Measurements from ENCODE around the gene ARF4. TPM values are rescaled to one million over a fixed set of nuclear protein-coding genes. Genes with fewer than 3 reads are reported as not detected.

The ARF4 gene
- total RNA-seq, 1 donor from 2014 or later, result 138 TPM

- no peaks in the 10 kb centered on the region for H3K9me3 ChIP-seq (ENCODE audit: low read depth)
- Mint-ChIP-seq H3K36me3 (peaks cover 28% of the 10 kb centered on the region), H3K27ac (peak overlapping the region; percentile 33), H3K4me3 (no peak overlapping the region), H3K9me3 (no peaks in the 10 kb centered on the region), H3K4me1 (no peaks in the 10 kb centered on the region), H3K27me3 (ENCODE audit: insufficient read depth, low read depth) (peaks cover 6% of the 10 kb centered on the region)
- H3K27me3 ChIP-seq, result no peaks in the 10 kb centered on the region
- peaks cover 17% of the 10 kb centered on the region for H3K36me3 ChIP-seq
- no peak for DNase-seq (ENCODE audit: low spot score)
- H3K4me1 ChIP-seq, result no peaks in the 10 kb centered on the region
- no peaks in the 10 kb centered on the region for H3F3A ChIP-seq (ENCODE audit: low read depth)
- peaks cover 9% of the 10 kb centered on the region for H4K20me1 ChIP-seq (ENCODE audit: low read depth)
- TF ChIP-seq EZH2 (IDR thresholded peaks at IDR 0.05), result no peak
- no peak for TF ChIP-seq EZH2phosphoT487 (IDR thresholded peaks at IDR 0.05)
- TF ChIP-seq CTCF (IDR thresholded peaks at IDR 0.05), result no peak
- no peak overlapping the region for H2AFZ ChIP-seq (replicated peaks)
- no peak overlapping the region for H3K4me3 ChIP-seq
- no peak overlapping the region for H3K9ac ChIP-seq
- H3K79me2 ChIP-seq (ENCODE audit: low read depth), result peaks cover 57% of the 10 kb centered on the region
- H3K4me2 ChIP-seq, result no peak overlapping the region
- H3K27ac ChIP-seq, result no peak overlapping the region
Observed at GRCh38 chr3:57577801-57578200, 19.3 kb downstream of the ARF4 start.

GRCh38 chr3:57575966-57576626 is 21.0 kb downstream of the ARF4 start:
- H3F3A ChIP-seq (ENCODE audit: low read depth), result no peaks in the 10 kb centered on the region
- no peak overlapping the region for H3K9ac ChIP-seq
- no peak overlapping the region for H2AFZ ChIP-seq (replicated peaks)
- Mint-ChIP-seq H3K9me3 (no peaks in the 10 kb centered on the region), H3K36me3 (peaks cover 30% of the 10 kb centered on the region), H3K27me3 (ENCODE audit: insufficient read depth, low read depth) (peaks cover 6% of the 10 kb centered on the region), H3K4me3 (no peak overlapping the region), H3K27ac (no peak overlapping the region), H3K4me1 (no peaks in the 10 kb centered on the region)
- peaks cover 8% of the 10 kb centered on the region for H4K20me1 ChIP-seq (ENCODE audit: low read depth)
- TF ChIP-seq EZH2 (IDR thresholded peaks at IDR 0.05) (no peak), EZH2phosphoT487 (IDR thresholded peaks at IDR 0.05) (no peak), CTCF (IDR thresholded peaks at IDR 0.05) (no peak)
- peaks cover 40% of the 10 kb centered on the region for H3K79me2 ChIP-seq (ENCODE audit: low read depth)
- no peaks in the 10 kb centered on the region for H3K4me1 ChIP-seq
- H3K9me3 ChIP-seq (ENCODE audit: low read depth), result no peaks in the 10 kb centered on the region
- no peaks in the 10 kb centered on the region for H3K27me3 ChIP-seq
- DNase-seq (ENCODE audit: low spot score), result no peak
- no peak overlapping the region for H3K27ac ChIP-seq
- no peak overlapping the region for H3K4me2 ChIP-seq
- H3K36me3 ChIP-seq, result peaks cover 17% of the 10 kb centered on the region
- no peak overlapping the region for H3K4me3 ChIP-seq

DNA sequence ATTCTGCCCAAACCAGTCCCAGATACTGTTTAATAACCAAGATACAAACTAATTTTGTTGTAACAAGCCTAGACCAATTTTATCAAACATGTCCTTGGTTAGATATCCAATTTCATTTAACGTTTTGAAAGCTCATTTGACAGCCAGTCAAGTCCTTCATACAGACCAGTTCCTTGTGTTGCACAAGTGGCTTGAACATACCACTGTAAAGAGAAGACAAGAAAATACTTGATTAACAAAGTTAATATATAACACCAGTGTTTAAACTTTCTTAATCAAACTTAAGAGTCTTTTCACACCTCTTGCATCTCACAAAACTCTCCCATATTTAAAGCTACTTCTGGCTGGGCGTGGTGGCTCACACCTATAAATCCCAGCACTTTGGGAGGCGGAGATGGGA is 25.0 kb downstream of the ARF4 start:
- DNase-seq (ENCODE audit: low spot score), result no peak
- H3K9ac ChIP-seq, result no peak overlapping the region
- no peak overlapping the region for H3K27ac Mint-ChIP-seq
- no peak overlapping the region for H2AFZ ChIP-seq (replicated peaks)
- no peaks in the 10 kb centered on the region for H3K4me1 ChIP-seq
- peaks cover 8% of the 10 kb centered on the region for H4K20me1 ChIP-seq (ENCODE audit: low read depth)
- no peaks in the 10 kb centered on the region for H3K9me3 ChIP-seq (ENCODE audit: low read depth)
- no peak overlapping the region for H3K4me3 ChIP-seq
- no peak overlapping the region for H3K4me3 Mint-ChIP-seq
- H3K9me3 Mint-ChIP-seq, result no peaks in the 10 kb centered on the region
- peaks cover 15% of the 10 kb centered on the region for H3K36me3 ChIP-seq
- H3K27me3 ChIP-seq, result no peaks in the 10 kb centered on the region
- TF ChIP-seq EZH2phosphoT487 (IDR thresholded peaks at IDR 0.05), result no peak
- no peak for TF ChIP-seq EZH2 (IDR thresholded peaks at IDR 0.05)
- TF ChIP-seq CTCF (IDR thresholded peaks at IDR 0.05), result no peak
- H3K4me1 Mint-ChIP-seq, result no peaks in the 10 kb centered on the region
- no peak overlapping the region for H3K4me2 ChIP-seq
- H3K79me2 ChIP-seq (ENCODE audit: low read depth), result peaks cover 14% of the 10 kb centered on the region
- peaks cover 22% of the 10 kb centered on the region for H3K36me3 Mint-ChIP-seq
- H3K27ac ChIP-seq, result no peak overlapping the region
- no peaks in the 10 kb centered on the region for H3F3A ChIP-seq (ENCODE audit: low read depth)
- peaks cover under 1% of the 10 kb centered on the region for H3K27me3 Mint-ChIP-seq (ENCODE audit: insufficient read depth, low read depth)

Measured in neural progenitor cell (in vitro differentiated cells).